Measurements from ENCODE around the gene PDC.
"Not testable (repeated sequence)": the region's sequence is repeated elsewhere in the genome, so short reads cannot be mapped to it uniquely, and the experiment has no call there.

- TF ChIP-seq CTCF (conservative IDR thresholded peaks at IDR 0.05); EZH2 (IDR thresholded peaks at IDR 0.05; ENCODE audit: low read depth): not testable (repeated sequence)
Measured at GRCh38 chr1:186459161-186459560, 1.8 kb downstream of the PDC start.
